Subcutaneous abdominal adipose tissue (tissue), 5 donors: ENCODE measurements around the gene ALOX15B.
"Not testable (repeated sequence)": the region's sequence is repeated elsewhere in the genome, so short reads cannot be mapped to it uniquely, and the experiment has no call there.

Source experiments
- H3K27ac ChIP-seq: one replicate; pipeline ENCODE4 v1.7.0; 2013; ENCODE audit warnings: low read depth, mild to moderate bottlenecking, inconsistent platforms, low read length, moderate library complexity
- H3K27me3 ChIP-seq, 5 donors: one replicate each; pipeline ENCODE4 v1.7.0; 2013; ENCODE audit warnings: low read length in 5 of 5, inconsistent platforms in 1 of 5; ENCODE audit not compliant: control insufficient read depth in 5 of 5, insufficient read depth in 4 of 5
- H3K36me3 ChIP-seq, 5 donors: one replicate each; pipeline ENCODE4 v1.7.0; 2013; ENCODE audit warnings: low read length in 5 of 5; ENCODE audit not compliant: control insufficient read depth in 5 of 5, insufficient read depth in 5 of 5
- H3K4me1 ChIP-seq, 5 donors: one replicate each; pipeline ENCODE4 v1.7.0; 2013; ENCODE audit warnings: low read length in 5 of 5, mild to moderate bottlenecking in 3 of 5, moderate library complexity in 1 of 5; ENCODE audit not compliant: control insufficient read depth in 5 of 5, insufficient read depth in 5 of 5
- H3K4me3 ChIP-seq, 5 donors: one replicate each; pipeline ENCODE4 v1.7.0; 2013; ENCODE audit warnings: low read length in 5 of 5, low read depth in 1 of 5
- H3K9ac ChIP-seq, 5 donors: one replicate each; pipeline ENCODE4 v1.7.0; 2013; ENCODE audit warnings: low read length in 5 of 5, mild to moderate bottlenecking in 4 of 5, moderate library complexity in 3 of 5
- H3K9me3 ChIP-seq, 5 donors: one replicate each; pipeline ENCODE4 v1.7.0; 2013; ENCODE audit warnings: low read length in 5 of 5; ENCODE audit not compliant: control insufficient read depth in 5 of 5
- donor health status: healthy.
- donor health status: healthy.
- donor health status: healthy.
- donor health status: healthy.
- donor health status: healthy.

The ALOX15B gene

GRCh38 chr17:8061851-8062250 is 23.0 kb downstream of the ALOX15B start:
- not testable (repeated sequence) for H3K4me3 ChIP-seq, H3K27ac ChIP-seq, H3K4me1 ChIP-seq, H3K36me3 ChIP-seq, H3K9me3 ChIP-seq, H3K9ac ChIP-seq
- peaks cover 23 to 38% (median 25%) of the 10 kb centered on the region in 5 donors for H3K27me3 ChIP-seq

- peaks cover 23 to 38% (median 25%) of the 10 kb centered on the region in 5 donors for H3K27me3 ChIP-seq
- H3K9ac ChIP-seq: no peak overlapping the region
- H3K36me3 ChIP-seq: no peaks in the 10 kb centered on the region
- H3K27ac ChIP-seq: no peak overlapping the region
- peaks cover 0 to 5% (median 0%) of the 10 kb centered on the region in 5 donors for H3K4me1 ChIP-seq
- no peaks in the 10 kb centered on the region for H3K9me3 ChIP-seq
- no peak overlapping the region for H3K4me3 ChIP-seq
Measured at GRCh38 chr17:8062435-8062806, 23.6 kb downstream of the ALOX15B start.

- Histone ChIP-seq H3K9ac (no peak overlapping the region), H3K27ac (no peak overlapping the region), H3K36me3 (no peaks in the 10 kb centered on the region), H3K4me1 (peaks cover 0 to 4% (median 0%) of the 10 kb centered on the region in 5 donors), H3K27me3 (peaks cover 23 to 38% (median 25%) of the 10 kb centered on the region in 5 donors), H3K9me3 (no peaks in the 10 kb centered on the region), H3K4me3 (no peak overlapping the region)
Measured at GRCh38 chr17:8062807-8063483, 24.1 kb downstream of the ALOX15B start.

GRCh38 chr17:8063761-8064534 is 25.1 kb downstream of the ALOX15B start:
- Histone ChIP-seq H3K9me3 (no peaks in the 10 kb centered on the region), H3K27ac (no peak overlapping the region), H3K36me3 (no peaks in the 10 kb centered on the region), H3K4me3 (no peak overlapping the region), H3K27me3 (peaks cover 22 to 38% (median 24%) of the 10 kb centered on the region in 5 donors), H3K4me1 (peaks cover 0 to 4% (median 0%) of the 10 kb centered on the region in 5 donors), H3K9ac (no peak overlapping the region)

- Histone ChIP-seq H3K27me3 (peaks cover 19 to 38% (median 24%) of the 10 kb centered on the region in 5 donors), H3K9ac (no peak overlapping the region), H3K4me1 (peaks cover 0 to 8% (median 5%) of the 10 kb centered on the region in 5 donors)
Measured at GRCh38 chr17:8064561-8065019, 25.7 kb downstream of the ALOX15B start.

GRCh38 chr17:8066841-8067775 is 28.2 kb downstream of the ALOX15B start:
- peaks cover 28 to 38% (median 34%) of the 10 kb centered on the region in 5 donors for H3K27me3 ChIP-seq
- no peak overlapping the region for H3K9ac ChIP-seq

More at GRCh38 chr17:8064561-8065019, 25.7 kb downstream of the ALOX15B start:
- H3K27ac ChIP-seq: no peak overlapping the region
- no peaks in the 10 kb centered on the region for H3K36me3 ChIP-seq
- H3K9me3 ChIP-seq: no peaks in the 10 kb centered on the region
- no peak overlapping the region for H3K4me3 ChIP-seq

GRCh38 chr17:8067806-8068205 is 28.9 kb downstream of the ALOX15B start:
- Histone ChIP-seq H3K4me3 (no peak overlapping the region), H3K9ac (no peak overlapping the region), H3K36me3 (no peaks in the 10 kb centered on the region), H3K27me3 (peaks cover 31 to 40% (median 34%) of the 10 kb centered on the region in 5 donors), H3K27ac (no peak overlapping the region), H3K9me3 (no peaks in the 10 kb centered on the region), H3K4me1 (peaks cover 0 to 18% (median 8%) of the 10 kb centered on the region in 5 donors)

More at GRCh38 chr17:8066841-8067775, 28.2 kb downstream of the ALOX15B start:
- Histone ChIP-seq H3K27ac (no peak overlapping the region), H3K36me3 (no peaks in the 10 kb centered on the region), H3K4me3 (no peak overlapping the region), H3K9me3 (no peaks in the 10 kb centered on the region), H3K4me1 (peaks cover 0 to 11% (median 5%) of the 10 kb centered on the region in 5 donors)

GRCh38 chr17:8068736-8069586 is 30.1 kb downstream of the ALOX15B start:
- Histone ChIP-seq H3K4me1 (peaks cover 0 to 28% (median 17%) of the 10 kb centered on the region in 5 donors), H3K36me3 (no peaks in the 10 kb centered on the region), H3K4me3 (no peak overlapping the region), H3K27ac (no peak overlapping the region), H3K9me3 (no peaks in the 10 kb centered on the region), H3K27me3 (peaks cover 29 to 42% (median 39%) of the 10 kb centered on the region in 5 donors), H3K9ac (no peak overlapping the region)

GRCh38 chr17:8069587-8069860 is 30.7 kb downstream of the ALOX15B start:
- Histone ChIP-seq H3K36me3 (no peaks in the 10 kb centered on the region), H3K27me3 (peaks cover 31 to 44% (median 41%) of the 10 kb centered on the region in 5 donors), H3K9ac (no peak overlapping the region), H3K9me3 (no peaks in the 10 kb centered on the region), H3K27ac (no peak overlapping the region), H3K4me1 (peaks cover 0 to 28% (median 17%) of the 10 kb centered on the region in 5 donors), H3K4me3 (no peak overlapping the region)
